ENCODE results near the gene ADAM30.

- TF ChIP-seq, protein P1, sequence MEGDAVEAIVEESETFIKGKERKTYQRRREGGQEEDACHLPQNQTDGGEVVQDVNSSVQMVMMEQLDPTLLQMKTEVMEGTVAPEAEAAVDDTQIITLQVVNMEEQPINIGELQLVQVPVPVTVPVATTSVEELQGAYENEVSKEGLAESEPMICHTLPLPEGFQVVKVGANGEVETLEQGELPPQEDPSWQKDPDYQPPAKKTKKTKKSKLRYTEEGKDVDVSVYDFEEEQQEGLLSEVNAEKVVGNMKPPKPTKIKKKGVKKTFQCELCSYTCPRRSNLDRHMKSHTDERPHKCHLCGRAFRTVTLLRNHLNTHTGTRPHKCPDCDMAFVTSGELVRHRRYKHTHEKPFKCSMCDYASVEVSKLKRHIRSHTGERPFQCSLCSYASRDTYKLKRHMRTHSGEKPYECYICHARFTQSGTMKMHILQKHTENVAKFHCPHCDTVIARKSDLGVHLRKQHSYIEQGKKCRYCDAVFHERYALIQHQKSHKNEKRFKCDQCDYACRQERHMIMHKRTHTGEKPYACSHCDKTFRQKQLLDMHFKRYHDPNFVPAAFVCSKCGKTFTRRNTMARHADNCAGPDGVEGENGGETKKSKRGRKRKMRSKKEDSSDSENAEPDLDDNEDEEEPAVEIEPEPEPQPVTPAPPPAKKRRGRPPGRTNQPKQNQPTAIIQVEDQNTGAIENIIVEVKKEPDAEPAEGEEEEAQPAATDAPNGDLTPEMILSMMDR (IDR thresholded peaks at IDR 0.05), result no peak
- no peak for TF ChIP-seq POLR2A (IDR thresholded peaks at IDR 0.05)
Observed at GRCh38 chr1:119882132-119883049, 13.9 kb downstream of the ADAM30 start.

All from uterus (tissue), 2 donors.